Activated T-helper 9 cell treated with anti-CD3 and anti-CD28 coated beads, Interleukin-2, amount 50 U/mL, for 16 hours (primary cell): ENCODE measurements around the gene SDK2.
"Not testable (repeated sequence)": the region's sequence is repeated elsewhere in the genome, so short reads cannot be mapped to it uniquely, and the experiment has no call there.

ENCODE experiments used
- DNase-seq: peaks from one replicate; pipeline ENCODE4 v3.0.0-alpha.2; 2020; ENCODE audit warnings: low read depth

The SDK2 gene

DNA sequence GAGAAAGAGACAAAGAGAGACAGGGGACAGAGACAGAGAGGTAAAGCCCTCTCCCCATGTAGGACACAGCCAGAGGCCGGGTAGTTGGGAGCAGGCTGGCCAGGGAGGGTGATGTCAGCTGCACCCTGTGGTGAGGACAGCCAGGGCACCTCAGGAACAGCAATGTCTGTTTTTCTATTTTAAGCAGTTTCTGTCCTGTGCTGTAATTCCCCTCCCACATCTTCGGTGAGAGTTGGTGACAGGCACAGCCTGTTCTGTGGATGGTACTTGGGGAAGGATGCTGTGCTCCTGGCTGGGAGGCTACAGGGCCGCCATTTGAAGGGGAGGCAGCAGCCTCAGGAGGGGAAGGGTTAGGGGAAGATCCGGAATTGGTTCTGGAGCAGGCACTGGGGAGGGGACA lies 163.5 kb downstream of the SDK2 start:
- no peak for DNase-seq

DNA sequence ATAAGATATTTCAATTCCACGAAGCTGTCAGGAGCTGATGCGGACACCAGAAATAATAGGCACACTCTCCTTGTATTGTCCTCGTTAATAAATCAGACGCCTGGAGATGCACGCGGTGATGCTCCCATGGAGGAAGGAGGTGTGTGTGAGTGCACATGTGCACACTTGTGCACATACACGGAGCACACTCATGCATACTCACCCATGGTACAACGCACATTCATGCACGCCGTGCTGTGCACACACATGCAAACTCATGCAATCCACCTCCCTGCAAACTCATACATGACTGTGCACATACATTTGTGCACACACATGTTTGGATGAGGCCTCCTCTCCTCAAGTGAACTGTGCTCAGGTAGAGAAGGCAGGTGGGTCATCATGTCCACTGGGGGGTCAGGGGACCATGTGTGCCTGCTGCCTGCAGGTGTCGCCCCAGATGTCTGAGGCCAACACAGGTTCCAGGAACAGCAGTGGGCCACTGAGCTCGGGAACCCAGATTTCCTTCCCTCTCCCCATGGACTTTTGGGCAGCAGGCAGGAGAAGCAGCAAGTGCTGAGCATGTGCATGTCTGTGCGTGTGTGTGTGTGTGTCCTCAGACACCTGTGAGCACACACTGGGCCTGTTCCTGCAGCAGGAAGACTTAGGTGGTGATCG lies 165.3 kb downstream of the SDK2 start:
- DNase-seq = no peak

DNA sequence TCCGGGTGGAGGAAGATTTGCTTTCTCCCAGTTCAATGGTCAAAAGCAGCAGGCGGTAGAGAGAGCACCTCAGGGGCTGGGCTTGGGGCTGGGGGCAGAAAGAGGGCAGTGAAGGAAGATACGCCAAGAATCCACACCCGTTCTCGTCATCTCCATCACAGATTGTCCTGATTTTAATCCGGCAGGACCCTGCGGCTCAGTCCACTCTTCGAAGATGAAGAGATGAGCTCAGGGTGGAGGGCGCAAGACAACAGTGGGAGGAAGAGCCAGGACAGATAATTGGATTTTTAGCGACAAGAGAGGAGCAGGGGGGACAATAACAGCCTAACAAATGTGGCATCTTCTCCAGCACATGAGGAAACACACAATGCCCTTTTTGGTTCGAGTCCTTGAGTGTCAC lies 165.9 kb downstream of the SDK2 start:
- DNase-seq = no peak

DNA sequence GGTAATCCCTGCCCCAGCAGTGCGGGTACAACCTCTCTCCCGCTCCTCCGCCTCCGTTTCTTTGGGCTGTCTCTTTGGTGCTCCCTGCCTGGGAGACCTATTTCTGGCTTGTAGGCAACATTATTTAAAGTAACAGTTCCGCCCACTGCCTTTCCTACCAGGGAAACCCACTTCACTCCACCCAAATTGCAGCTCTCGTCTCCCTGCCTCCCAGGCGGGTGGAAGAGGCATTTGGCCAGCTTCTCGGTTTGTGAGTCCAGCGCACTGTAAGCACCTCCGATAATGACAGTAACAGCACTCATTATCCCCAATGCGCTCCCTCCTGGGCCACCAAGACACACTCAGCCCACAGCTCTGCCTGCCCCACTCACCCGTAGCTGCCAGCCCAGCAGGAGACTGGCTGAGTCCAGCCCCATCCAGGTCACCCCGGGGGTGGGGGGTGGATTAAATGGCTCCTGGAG lies 167.3 kb downstream of the SDK2 start:
- no peak for DNase-seq

DNA sequence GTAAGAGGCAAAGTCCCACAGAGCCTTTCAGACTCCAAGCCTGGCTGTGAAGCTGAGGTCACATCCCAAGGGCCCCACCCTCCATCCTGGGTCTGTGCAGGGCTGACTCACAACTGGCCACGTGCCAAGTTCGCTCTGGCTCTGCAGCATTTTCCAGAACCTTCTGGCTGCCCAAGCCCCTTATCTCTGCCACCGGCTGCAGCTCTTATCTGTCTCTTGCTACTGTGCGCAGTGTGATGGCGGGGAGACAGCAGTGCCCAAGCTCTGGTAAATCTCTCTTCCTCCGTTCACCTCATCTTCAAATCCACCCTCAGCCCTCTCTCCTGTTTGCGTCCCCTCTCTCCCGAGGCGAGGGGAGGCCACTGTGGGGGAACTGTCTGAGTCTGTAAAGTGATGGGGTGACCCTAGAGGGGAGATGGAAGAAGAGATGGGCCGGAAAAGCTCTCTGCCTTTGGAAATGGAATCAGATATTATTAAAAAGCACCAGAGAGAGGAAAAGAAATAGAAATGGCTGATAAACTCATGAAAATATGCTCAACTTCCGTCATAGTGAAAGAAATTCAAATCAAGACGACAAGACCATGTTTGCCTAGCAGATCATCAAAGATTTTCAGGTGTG lies 169.8 kb downstream of the SDK2 start:
- DNase-seq = no peak

DNA sequence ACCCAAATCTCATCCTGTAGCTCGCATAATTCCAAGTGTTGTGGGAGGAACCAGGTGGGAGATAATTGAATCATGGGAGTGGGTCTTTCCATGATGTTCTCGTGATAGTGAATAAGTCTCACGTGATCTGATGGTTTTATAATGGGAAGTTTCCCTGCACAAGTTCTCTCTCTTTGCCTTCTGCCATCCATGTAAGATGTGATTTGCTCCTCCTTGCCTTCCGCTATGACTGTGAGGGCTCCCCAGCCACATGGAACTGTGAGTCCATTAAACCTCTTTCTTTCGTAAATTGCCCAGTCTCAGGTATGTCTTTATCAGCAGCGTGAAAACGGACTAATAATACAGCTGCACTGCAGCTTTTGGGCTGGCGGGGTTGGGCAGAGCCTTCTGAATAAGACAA lies 171.5 kb downstream of the SDK2 start:
- not testable (repeated sequence) for DNase-seq

DNA sequence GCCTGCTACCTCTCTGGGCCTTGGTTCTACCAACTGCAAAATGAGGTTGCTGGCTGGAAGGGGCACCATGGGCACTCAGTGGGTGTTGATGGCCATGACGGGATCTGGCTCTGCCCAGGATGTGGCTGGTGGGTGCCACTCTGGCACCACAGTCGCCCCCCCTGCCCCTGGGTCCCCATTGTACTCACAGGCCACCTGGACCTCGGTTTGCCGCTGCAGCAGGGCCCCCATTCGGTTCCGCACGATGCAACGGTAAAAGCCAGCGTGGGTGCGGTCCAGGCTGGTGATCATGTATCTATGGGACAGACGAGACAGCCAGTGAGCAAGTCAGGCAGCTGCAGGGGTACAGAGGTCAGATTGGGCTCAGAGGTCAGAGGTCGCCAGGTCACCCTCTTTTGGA lies 172.3 kb downstream of the SDK2 start:
- no peak for DNase-seq

DNA sequence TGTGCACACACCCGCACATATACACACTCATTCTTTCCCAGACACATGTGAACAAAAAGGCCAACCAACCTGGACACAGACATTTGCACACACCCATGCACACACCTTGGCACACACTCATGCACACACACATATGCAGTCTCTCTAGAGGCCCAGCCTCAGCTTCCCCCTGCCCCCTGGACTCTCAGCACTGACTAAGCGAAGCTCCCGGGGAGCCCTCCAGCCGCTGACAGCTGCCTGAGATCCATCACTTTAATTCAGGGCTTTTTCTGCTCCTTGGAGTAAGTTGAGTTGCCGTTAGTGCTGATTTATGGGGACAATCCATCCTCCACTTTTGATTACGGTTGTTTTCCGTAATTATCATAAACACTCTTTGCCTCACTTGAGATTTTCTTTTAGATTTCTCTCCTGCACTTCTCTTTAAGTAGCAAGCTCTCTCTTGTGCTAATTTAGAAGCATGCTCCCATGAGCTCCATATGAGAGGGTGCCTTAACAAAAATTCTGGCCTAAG lies 173.9 kb downstream of the SDK2 start:
- no peak for DNase-seq

DNA sequence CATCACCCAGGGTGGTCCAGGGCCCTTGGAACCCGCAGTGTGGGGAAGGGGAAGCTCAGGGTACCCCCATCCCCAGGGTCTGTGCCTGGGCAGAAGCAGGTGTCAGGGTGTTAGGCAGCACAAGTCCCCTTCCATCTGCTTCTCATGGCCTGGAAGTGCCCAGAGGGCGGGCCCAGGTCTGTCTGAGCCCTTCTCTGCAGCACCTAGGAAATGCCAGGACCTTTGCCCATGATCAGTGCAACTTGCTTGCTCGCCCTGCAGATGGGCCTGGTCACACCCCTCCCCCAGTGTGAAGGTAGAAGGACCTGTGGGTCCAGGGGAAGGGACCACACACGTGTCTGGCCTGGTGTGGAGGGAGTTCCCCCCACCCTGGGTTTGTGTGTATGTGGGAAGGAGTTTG lies 174.9 kb downstream of the SDK2 start:
- DNase-seq = no peak

DNA sequence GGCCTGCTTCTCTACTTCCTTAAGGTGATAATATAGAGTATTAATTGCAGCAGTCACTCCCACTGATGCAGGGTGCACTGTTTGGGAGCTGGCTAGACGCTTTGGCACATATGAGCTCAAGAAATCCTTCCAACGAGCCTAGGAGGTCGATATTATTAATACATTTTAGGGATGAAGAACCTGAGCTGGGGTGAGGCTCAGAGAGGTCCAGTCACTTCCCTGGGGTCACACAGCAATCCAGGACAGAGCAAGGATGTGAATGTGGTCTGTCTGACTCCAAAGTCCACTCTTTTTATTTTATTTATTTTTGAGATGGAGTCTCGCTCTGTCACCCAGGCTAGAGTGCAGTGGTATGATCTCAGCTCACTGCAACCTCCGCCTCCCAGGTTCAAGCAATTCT lies 176.0 kb downstream of the SDK2 start:
- no peak for DNase-seq

DNA sequence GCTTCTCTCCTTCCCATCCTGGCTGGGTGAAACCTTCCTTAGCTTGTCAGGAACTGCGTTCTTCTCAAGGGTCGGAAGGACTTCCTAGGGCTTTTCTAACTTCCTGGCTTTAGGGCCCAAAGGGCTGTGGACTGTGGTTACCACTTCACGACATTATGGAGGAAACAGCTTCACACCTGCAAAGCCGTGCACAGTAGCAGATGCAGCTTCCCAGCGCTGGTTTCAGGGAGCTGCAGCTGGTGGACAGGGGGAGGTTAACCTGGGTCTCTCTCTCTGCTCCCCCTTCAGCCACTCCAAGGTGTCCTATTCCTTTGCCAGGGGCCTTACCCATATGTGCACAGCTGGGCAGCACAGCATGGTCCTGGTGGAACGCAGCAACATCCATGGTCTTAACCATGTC lies 176.6 kb downstream of the SDK2 start:
- DNase-seq = no peak

DNA sequence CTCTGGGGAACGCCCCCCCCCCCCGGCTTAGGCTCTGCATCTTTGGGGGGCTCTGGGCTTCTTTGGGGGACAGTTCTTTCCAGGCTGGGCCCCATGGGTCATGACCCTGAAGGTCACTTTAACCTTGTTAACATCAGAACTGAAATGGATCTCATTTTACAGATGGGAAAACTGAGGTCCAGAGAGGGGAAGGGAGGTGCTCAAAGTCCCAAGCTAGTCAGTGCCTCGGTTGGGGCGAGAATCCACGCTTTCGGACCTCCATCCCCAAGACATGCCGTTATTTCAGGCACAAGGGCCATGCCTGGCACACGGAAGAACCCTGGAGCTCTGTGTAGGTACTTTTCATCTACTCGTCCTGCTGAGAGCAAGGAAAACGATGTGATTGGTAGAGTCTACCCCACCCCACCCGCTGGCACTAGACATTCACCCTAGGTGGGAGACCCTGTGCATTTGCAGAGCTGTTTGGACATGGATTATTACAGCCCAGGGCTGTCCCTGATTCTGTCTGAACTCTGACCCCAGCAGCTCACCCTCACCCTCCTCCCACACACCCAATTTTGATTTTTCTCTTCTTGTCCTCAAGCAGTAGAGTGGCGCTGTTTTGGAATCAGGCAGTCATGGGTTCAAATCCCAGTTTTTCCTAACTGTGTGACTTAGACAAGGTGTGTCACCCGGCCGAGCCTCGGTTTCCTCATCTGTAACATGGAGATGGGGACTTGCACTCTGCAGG lies 177.4 kb downstream of the SDK2 start:
- no peak for DNase-seq

DNA sequence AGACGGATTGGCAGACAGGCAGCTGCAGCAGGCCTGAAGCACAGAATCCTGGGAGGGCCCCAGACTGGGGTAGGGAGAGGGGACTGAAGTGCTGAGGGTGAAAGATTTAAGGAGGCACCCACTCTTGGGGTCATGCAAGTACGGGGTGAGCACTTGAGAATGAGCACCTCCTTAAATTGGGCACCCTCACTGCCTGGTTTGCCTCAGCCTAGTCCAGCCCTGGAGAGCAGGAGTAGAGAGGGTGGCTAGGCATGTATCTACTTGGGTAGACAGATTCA lies 178.4 kb downstream of the SDK2 start:
- DNase-seq = no peak

DNA sequence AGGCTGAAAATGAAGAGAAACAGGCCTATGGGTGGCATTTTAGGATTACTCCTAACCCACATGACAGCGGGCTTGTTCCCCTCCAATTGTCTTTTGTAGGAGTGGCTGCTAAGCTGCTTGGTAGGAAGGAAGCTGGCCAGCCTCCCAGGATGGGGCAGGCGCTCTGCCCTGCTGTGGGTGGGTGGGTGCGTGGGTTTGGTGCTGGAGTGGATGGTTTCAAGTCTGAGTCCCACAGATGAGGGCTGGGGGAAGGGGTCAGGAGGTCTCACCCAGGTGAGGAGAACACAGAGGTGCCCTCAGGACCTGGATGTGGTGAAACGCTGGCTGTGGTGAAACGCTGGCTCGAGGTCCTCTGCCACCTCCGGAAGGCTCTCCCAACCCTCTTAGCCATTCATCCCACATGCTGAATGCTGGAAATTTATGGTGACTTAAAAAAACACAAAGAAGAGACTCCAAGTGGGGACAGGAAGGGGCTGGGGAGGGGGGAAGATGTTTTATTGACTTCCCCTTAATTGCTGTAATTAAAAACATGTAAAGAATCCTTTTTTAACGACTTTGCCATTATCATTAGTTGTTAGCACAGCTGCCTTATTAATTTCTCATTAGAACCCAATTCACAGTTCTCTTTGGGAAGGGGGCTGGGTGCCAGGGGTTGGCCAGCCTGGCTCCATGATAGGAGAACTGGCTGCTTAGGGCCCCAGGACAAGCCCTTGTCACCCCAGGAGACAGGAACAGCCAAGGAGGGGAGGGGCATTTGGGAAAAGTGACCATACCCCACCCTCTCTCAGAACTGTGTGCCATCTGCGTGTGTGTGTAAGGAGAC lies 178.9 kb downstream of the SDK2 start:
- DNase-seq = no peak

DNA sequence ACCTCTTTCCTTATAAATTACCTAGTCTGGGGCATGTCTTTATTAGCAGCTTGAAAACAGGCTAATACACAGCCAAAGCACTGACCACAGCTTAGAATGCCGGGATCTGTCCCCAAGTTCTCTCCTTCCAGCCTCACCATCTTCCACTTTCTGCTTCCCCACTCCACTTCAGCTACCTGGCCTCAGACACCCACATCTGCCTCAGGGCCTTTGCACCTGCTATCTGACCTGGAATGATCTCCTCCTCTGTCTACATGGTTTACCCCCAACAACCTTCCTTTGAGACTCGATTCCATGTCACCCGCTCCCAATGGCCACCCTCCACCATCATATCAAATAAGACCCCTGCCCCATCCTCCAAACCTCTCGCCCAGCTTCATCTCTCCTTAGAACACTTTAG lies 179.8 kb downstream of the SDK2 start:
- no peak for DNase-seq

DNA sequence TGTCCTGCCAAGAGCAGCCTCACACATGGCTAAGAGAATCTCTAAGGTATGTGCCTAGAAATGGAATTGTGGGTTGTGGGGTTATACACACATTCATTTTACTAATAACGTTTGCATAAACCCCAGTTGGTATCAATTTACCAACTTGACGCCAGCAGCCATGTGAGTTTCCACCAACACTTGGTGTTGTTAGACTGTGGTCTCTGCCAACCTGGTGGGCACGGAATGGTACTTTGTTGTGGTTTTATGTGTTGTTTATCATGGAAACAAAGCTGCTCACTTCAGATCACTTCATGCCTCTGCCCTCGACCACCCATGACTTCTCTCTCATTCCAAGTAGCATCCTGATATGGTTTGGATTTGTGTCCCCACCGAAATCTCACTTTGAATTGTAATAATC lies 180.4 kb downstream of the SDK2 start:
- no peak for DNase-seq

DNA sequence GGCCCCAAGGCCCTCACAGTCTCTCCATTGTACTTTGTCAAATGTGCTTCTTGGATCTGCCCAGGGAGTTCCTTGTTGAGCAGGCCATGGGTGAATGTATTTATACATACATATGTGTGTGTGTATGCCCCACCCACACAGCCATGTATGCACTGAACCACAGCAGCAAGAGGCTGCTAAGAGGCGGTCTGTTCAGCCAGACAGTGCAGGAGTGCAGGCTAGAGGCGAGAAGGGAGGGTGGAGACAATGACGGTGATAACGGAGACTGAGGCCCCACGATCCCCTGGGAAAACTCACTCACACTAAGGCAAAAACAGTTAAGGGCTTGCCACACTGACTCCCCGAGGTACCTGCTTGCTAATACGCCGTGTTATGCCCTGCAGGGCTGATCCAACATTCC lies 181.4 kb downstream of the SDK2 start:
- no peak for DNase-seq

DNA sequence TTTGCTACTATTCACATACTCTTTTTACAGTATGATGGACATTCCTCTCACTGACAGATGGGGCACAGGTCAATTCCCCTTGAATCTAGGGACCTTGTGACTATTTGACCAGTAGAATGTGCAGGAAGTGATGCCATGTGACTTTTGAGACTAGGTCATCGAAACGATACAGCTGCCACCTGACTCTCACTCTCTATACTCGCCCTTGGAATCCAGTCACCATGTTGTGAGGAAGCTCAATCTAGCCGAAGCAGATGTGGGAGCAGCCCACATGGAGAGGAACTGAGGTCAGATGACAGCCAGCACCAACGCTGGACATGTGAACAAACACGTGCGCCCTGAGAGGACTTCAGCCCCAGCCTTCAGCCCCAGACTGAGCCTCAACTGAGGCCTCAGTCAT lies 184.3 kb downstream of the SDK2 start:
- DNase-seq = no peak

DNA sequence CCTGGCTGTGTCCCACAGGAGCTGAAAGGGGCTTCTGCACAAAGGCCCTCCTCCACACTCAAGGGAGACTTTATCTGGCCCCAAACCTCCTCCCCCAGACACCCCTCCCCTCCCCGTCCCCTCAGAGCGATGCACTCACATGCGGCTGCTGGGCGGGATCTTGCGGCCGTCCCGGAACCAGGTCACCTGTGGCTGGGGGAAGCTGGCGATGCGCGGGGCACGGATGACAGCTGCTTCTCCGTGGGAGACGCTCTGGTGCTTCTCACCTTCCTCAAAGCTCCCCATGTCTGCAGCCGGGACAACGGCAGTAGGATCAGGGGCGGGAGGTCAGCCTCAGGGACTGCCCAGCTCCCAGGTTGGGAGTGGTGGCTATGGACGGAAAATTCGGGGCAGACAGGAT lies 188.5 kb downstream of the SDK2 start:
- no peak for DNase-seq

DNA sequence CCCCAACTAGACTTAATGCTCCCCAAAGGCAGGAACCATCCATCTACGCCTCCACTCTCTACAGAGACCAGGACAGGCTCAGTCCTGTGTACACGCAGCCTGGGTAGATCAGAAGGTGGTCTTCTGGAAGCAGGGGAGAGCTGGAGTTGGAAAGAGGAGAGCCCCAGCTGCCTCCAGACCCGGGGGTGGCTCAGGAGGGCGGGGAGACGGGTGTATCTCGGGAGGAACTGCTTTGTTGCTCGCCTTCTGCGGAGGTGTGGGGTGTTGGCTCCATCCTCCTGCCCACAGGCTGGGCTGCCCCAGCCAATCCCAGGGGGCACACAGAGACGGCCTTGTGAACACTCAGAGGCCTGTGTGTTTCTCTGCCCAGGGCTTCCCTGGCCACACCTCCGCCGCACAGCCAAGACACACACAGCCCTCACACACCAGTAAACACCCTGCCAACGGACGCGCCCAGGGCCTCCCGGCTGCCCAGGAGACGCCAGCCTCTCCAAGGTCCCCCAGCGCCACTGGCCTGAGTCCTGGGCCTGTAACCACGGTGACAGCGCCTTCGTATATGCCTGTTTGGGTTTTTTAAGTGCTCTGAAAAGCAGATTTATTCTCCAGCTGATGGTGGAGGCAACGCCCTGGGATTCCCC lies 189.1 kb downstream of the SDK2 start:
- DNase-seq = no peak

DNA sequence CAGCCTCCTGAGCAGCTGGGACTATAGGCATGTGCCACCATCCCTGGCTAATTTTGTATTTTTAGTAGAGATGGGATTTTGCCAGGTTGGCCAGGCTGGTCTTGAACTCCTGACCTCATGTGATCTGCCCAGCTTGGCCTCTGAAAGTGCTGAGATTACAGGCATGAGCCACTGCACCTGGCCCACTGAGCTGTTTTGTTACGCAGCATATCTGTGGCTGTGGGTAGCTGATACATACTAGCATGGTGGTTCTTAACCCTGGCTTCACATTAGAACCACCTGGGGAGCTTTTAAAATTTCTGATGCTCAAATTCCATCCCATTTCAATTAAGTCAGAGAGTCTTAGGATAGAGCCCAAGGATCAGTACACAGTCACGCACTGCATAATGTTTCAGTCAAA lies 190.8 kb downstream of the SDK2 start:
- not testable (repeated sequence) for DNase-seq

DNA sequence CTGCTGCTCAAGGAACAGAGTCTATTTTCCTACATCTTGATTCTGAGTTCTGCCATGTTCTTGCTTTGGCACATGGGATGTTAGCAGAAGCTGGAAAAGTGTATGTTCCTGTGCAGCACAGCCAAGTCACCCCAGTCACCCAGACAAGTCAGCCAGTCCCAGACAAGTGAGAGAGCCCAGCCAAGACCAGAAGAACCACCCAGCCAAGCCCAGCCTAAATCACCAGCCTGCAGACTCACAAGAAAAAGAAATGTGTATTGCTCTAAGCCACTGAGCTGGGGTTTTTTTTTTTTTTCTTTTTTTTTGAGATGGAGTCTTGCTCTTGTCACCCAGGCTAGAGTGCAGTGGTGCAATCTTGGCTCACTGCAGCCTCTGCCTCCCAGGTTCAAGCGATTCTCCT lies 191.2 kb downstream of the SDK2 start:
- DNase-seq = no peak
